Endothelial cell of umbilical vein (primary cell): ENCODE results near the gene MIB2. TPM values are rescaled to one million over a fixed set of nuclear protein-coding genes. Genes with fewer than 3 reads are reported as not detected.

Source experiments
- BruUV-seq: library from RNA; stranded (reverse); fragments of 400-500 nt; replicated peaks from 2 replicates; lab custom pipeline; 2021; lab: Mats Ljungman, UMichigan
- CTCF ChIA-PET: fragments of 300-600, 350-600 bp; sonication (Branson Sonifier 250); formaldehyde crosslinking; loops from one replicate; lab custom pipeline; 2021; ENCODE audit warnings: antibody characterized with exemption, inconsistent platforms; lab: Charles Lee
- POLR2A ChIA-PET: fragments of 300-600, 350-600 bp; sonication (Branson Sonifier 250); formaldehyde crosslinking; loops from one replicate; lab custom pipeline; 2021; ENCODE audit warnings: antibody characterized with exemption, inconsistent platforms; lab: Charles Lee
- DNase-seq: peaks from one replicate; pipeline ENCODE4 v3.0.0-alpha.2; 2011; ENCODE audit warnings: low read depth, low spot score
- FAIRE-seq: peaks from 2 replicates; lab custom pipeline; 2011; peaks lifted over from hg19 to GRCh38; lab: Jason Lieb, UNC
- H2AFZ ChIP-seq: 2 replicates; pipeline ENCODE4 v1.6.0; 2012; ENCODE audit warnings: low read depth, low read length, control low read depth, inconsistent platforms
- H3K27ac ChIP-seq: 2 replicates; pipeline ENCODE4 v1.5.1; 2011; ENCODE audit warnings: low read depth, mild to moderate bottlenecking, control low read depth, low read length, moderate library complexity; ENCODE audit not compliant: insufficient read depth
- H3K27me3 ChIP-seq, 2 experiments: 2 replicates each; pipeline versions ENCODE4 v1.6.0 to v1.6.1; 2011; ENCODE audit warnings: low read length in 2 of 2, mixed read lengths in 1 of 2; ENCODE audit not compliant: control insufficient read depth in 2 of 2, insufficient read depth in 2 of 2
- H3K36me3 ChIP-seq, 2 experiments: 2 replicates in 1 of 2; 3 replicates in 1 of 2; pipeline ENCODE4 v1.5.1; 2011; ENCODE audit warnings: low read length in 2 of 2, mild to moderate bottlenecking in 1 of 2, moderate library complexity in 1 of 2; ENCODE audit not compliant: control insufficient read depth in 2 of 2, insufficient read depth in 2 of 2; ENCODE audit errors: extremely low read depth in 1 of 2
- H3K4me1 ChIP-seq: 3 replicates; pipeline ENCODE4 v1.5.1; 2011; ENCODE audit warnings: mild to moderate bottlenecking, low read length; ENCODE audit not compliant: control insufficient read depth, insufficient read depth; ENCODE audit errors: extremely low read depth
- H3K4me2 ChIP-seq: 2 replicates; pipeline ENCODE4 v1.6.1; 2011; ENCODE audit warnings: low read length, control low read depth, mixed read lengths; ENCODE audit not compliant: insufficient read depth
- H3K4me3 ChIP-seq, 3 experiments: fragments of 200-600 bp in 1 of 3; sonication (generic), shearing (Covaris generic) in 1 of 3; replicated peaks in 1 of 3; 2 replicates each; pipeline ENCODE4 v1.5.1; 2011 to 2016; ENCODE audit warnings: control low read depth in 3 of 3, low read length in 3 of 3, mild to moderate bottlenecking in 2 of 3, inconsistent platforms in 1 of 3, low read depth in 1 of 3, moderate library complexity in 1 of 3; ENCODE audit not compliant: insufficient read depth in 1 of 3
- H3K79me2 ChIP-seq: 2 replicates; pipeline ENCODE4 v1.6.0; 2012; ENCODE audit warnings: low read length, inconsistent platforms; ENCODE audit not compliant: control insufficient read depth, insufficient read depth
- H3K9ac ChIP-seq: replicated peaks from 2 replicates; pipeline ENCODE3; 2011; ENCODE audit warnings: low read length, control low read depth; ENCODE audit not compliant: insufficient read depth; ENCODE audit errors: extremely low read depth
- H3K9me1 ChIP-seq: replicated peaks from 3 replicates; pipeline ENCODE4 v1.6.0; 2011; ENCODE audit warnings: mild to moderate bottlenecking, low read length; ENCODE audit not compliant: control insufficient read depth, insufficient read depth; ENCODE audit errors: extremely low read depth
- H3K9me3 ChIP-seq: replicated peaks from 2 replicates; pipeline ENCODE4 v1.5.1; 2012; ENCODE audit warnings: low read length, inconsistent platforms; ENCODE audit not compliant: control insufficient read depth, insufficient read depth
- H4K20me1 ChIP-seq: replicated peaks from 2 replicates; pipeline ENCODE3; 2011; ENCODE audit warnings: mild to moderate bottlenecking, low read length; ENCODE audit not compliant: control insufficient read depth, insufficient read depth; ENCODE audit errors: extremely low read depth
- CTCF ChIP-seq, 2 donors: IDR thresholded peaks; 1 replicate in 1 of 2; 2 replicates in 1 of 2; pipeline ENCODE4 v1.5.1; 2011; ENCODE audit warnings: low read length in 2 of 2, mild to moderate bottlenecking in 2 of 2, moderate library complexity in 2 of 2, control low read depth in 1 of 2, inconsistent platforms in 1 of 2, low read depth in 1 of 2; ENCODE audit not compliant: insufficient read depth in 1 of 2; ENCODE audit errors: extremely low read depth in 1 of 2
- EZH2 ChIP-seq: IDR thresholded peaks from 2 replicates; pipeline ENCODE4 v1.6.1; 2012; ENCODE audit warnings: borderline replicate concordance, low read depth, mild to moderate bottlenecking, moderate library complexity, low read length, inconsistent platforms; ENCODE audit not compliant: severe bottlenecking
- FOS ChIP-seq: IDR thresholded peaks from 2 replicates; pipeline ENCODE4 v1.6.1; 2011; ENCODE audit warnings: mild to moderate bottlenecking, low read length, moderate library complexity, borderline replicate concordance; ENCODE audit not compliant: insufficient read depth
- GATA2 ChIP-seq: IDR thresholded peaks from 2 replicates; pipeline ENCODE4 v1.7.0; 2011; ENCODE audit warnings: low read depth, mild to moderate bottlenecking, moderate library complexity, mixed read lengths, low read length; ENCODE audit not compliant: insufficient read length, insufficient read depth
- MAX ChIP-seq: IDR thresholded peaks from 2 replicates; pipeline ENCODE4 v1.6.1; 2011; ENCODE audit not compliant: insufficient read depth, insufficient read length
- MYC ChIP-seq: IDR thresholded peaks from one replicate; pipeline ENCODE4 v1.6.1; 2011; ENCODE audit warnings: mild to moderate bottlenecking, low read depth, low read length
- POLR2AphosphoS5 ChIP-seq: IDR thresholded peaks from 2 replicates; pipeline ENCODE4 v1.6.1; 2012; ENCODE audit warnings: low read depth, mild to moderate bottlenecking, control low read depth, low read length, moderate library complexity; ENCODE audit not compliant: insufficient read depth
- dilution Hi-C: fragments of 300-500 bp; cut with MboI; formaldehyde crosslinking; loops from one replicate; pipeline ENCODE4 v1.15.0; 2019; ENCODE audit warnings: low sequenced_read_pairs; ENCODE audit not compliant: extremely low pct_ligation_motif_present
- intact Hi-C: fragments of 100-400 bp; cut with micrococcal nuclease; formaldehyde crosslinking; loops from one replicate; pipeline ENCODE4 v1.10.0; 2022
- polyA plus RNA-seq, 4 experiments: library from polyadenylated mRNA; depleted of rRNA in 3 of 4; stranded (reverse) in 3 of 4; unstranded in 1 of 4; fragments of >200 nt; gene quantifications; 2 replicates each; pipeline versions ENCODE4 v1.2.1 to v1.2.3, GENCODE V29; 2011 to 2012; ENCODE audit warnings: missing spikeins in 1 of 4
- total RNA-seq: library from RNA; stranded (reverse); gene quantifications from 2 replicates; pipeline ENCODE4 v1.2.3, GENCODE V29; 2021

MIB2 gene
- total and polyA plus RNA-seq, 2 donors (not counting 3 experiments of a cell fraction or from before 2014, with no cell fraction given) = 25.9 to 45.0 TPM

GRCh38 chr1:1623631-1624442 lies 8.5 kb downstream of the MIB2 start:
- POLR2A ChIA-PET = no interaction called here
- Histone ChIP-seq H3K4me3 (no peak overlapping the region), H3K27ac (no peak overlapping the region), H3K9me3 (no peaks in the 10 kb centered on the region), H4K20me1 (no peaks in the 10 kb centered on the region), H3K9me1 (no peaks in the 10 kb centered on the region), H2AFZ (no peak overlapping the region), H3K36me3 (no peaks in the 10 kb centered on the region), H3K9ac (no peak overlapping the region), H3K27me3 (no peaks in the 10 kb centered on the region), H3K79me2 (no peaks in the 10 kb centered on the region), H3K4me2 (no peak overlapping the region), H3K4me1 (no peaks in the 10 kb centered on the region)
- FAIRE-seq = no peak
- BruUV-seq = no TSS peak
- CTCF ChIA-PET = no interaction called here
- dilution Hi-C loops = no loop called here
- intact Hi-C loops = no loop called here
- TF ChIP-seq GATA2 (no peak), MYC (no peak)
- DNase-seq = no peak

- no peak overlapping the region for H3K9ac ChIP-seq
- FAIRE-seq (no peak), DNase-seq (no peak)
- no peaks in the 10 kb centered on the region for H4K20me1 ChIP-seq
- dilution Hi-C loops (no loop called here), intact Hi-C loops (no loop called here)
- H3K4me2 ChIP-seq = no peak overlapping the region
- CTCF ChIA-PET = no interaction called here
- TF ChIP-seq FOS (no peak), CTCF (IDR thresholded peaks at IDR 0.05; ENCODE audit: extremely low read depth in 1 of 2, insufficient read depth in 1 of 2, low read depth in 1 of 2, low read length in 2 of 2) (no peak), MAX (no peak), GATA2 (no peak), POLR2AphosphoS5 (no peak), EZH2 (no peak)
- H3K9me1 ChIP-seq = no peaks in the 10 kb centered on the region
- H3K9me3 ChIP-seq = no peaks in the 10 kb centered on the region
- H3K27ac ChIP-seq = no peak overlapping the region
- POLR2A ChIA-PET = no interaction called here
- no peak overlapping the region for H3K4me3 ChIP-seq
- no TSS peak for BruUV-seq
- H3K27me3 ChIP-seq = peaks cover 0 to 5% of the 10 kb centered on the region in 2 experiments
- no peaks in the 10 kb centered on the region for H3K79me2 ChIP-seq
- no peak overlapping the region for H2AFZ ChIP-seq
- no peaks in the 10 kb centered on the region for H3K4me1 ChIP-seq
- no peaks in the 10 kb centered on the region for H3K36me3 ChIP-seq
Observed at GRCh38 chr1:1624443-1625403, 9.4 kb downstream of the MIB2 start.
